IMR-90 (cell line): Measurements from ENCODE around the gene PHIP.
"Not testable (repeated sequence)": the region's sequence is repeated elsewhere in the genome, so short reads cannot be mapped to it uniquely, and the experiment has no call there.

Experiments
- CTCF ChIP-seq: conservative IDR thresholded peaks from 2 replicates; pipeline ENCODE4 v1.5.1; 2012; ENCODE audit warnings: mild to moderate bottlenecking, low read depth, low read length, improper control_type of control experiment
- POLR2A ChIP-seq: IDR thresholded peaks from 2 replicates; pipeline ENCODE4 v1.6.1; 2012; ENCODE audit warnings: mild to moderate bottlenecking, low read depth, low read length

- TF ChIP-seq POLR2A, CTCF: not testable (repeated sequence)
Observed at GRCh38 chr6:78889901-78890300, 188.2 kb downstream of the PHIP start.
